B cell (primary cell): Measurements from ENCODE around the gene PLA2G4D.
"Not testable (repeated sequence)": the region's sequence is repeated elsewhere in the genome, so short reads cannot be mapped to it uniquely, and the experiment has no call there.

Source experiments
- CTCF ChIP-seq: fragments of 200-600 bp; IDR thresholded peaks from one replicate; pipeline ENCODE4 v1.8.0; 2022; ENCODE audit warnings: antibody characterized with exemption, mild to moderate bottlenecking
- EZH2 ChIP-seq: IDR thresholded peaks from 2 replicates; pipeline ENCODE4 v1.6.1; 2012; ENCODE audit warnings: borderline replicate concordance, low read depth, mild to moderate bottlenecking, moderate library complexity, low read length; ENCODE audit not compliant: insufficient read depth, poor library complexity, severe bottlenecking

GRCh38 chr15:42091753-42092397 is 2.5 kb downstream of the PLA2G4D start:
- TF ChIP-seq CTCF, EZH2: not testable (repeated sequence)
